Retinal pigment epithelial cell (primary cell): ENCODE results near the gene BMP6.

Experiments
- DNase-seq: peaks from one replicate; pipeline ENCODE4 v3.0.0-alpha.2; 2010; ENCODE audit warnings: low read depth
- H3K4me3 ChIP-seq: 2 replicates; pipeline ENCODE4 v1.5.1; 2011; ENCODE audit warnings: mild to moderate bottlenecking, low read length, control low read depth, moderate library complexity
- TF ChIP-seq, protein P1 (sequence below): conservative IDR thresholded peaks from 2 replicates; pipeline ENCODE4 v1.5.1; 2011; ENCODE audit warnings: low read depth, low read length, control low read depth, inconsistent platforms

The BMP6 gene

GRCh38 chr6:7762760-7763159, 36.9 kb downstream of the BMP6 start:
- no peak overlapping the region for H3K4me3 ChIP-seq
- TF ChIP-seq, protein P1, sequence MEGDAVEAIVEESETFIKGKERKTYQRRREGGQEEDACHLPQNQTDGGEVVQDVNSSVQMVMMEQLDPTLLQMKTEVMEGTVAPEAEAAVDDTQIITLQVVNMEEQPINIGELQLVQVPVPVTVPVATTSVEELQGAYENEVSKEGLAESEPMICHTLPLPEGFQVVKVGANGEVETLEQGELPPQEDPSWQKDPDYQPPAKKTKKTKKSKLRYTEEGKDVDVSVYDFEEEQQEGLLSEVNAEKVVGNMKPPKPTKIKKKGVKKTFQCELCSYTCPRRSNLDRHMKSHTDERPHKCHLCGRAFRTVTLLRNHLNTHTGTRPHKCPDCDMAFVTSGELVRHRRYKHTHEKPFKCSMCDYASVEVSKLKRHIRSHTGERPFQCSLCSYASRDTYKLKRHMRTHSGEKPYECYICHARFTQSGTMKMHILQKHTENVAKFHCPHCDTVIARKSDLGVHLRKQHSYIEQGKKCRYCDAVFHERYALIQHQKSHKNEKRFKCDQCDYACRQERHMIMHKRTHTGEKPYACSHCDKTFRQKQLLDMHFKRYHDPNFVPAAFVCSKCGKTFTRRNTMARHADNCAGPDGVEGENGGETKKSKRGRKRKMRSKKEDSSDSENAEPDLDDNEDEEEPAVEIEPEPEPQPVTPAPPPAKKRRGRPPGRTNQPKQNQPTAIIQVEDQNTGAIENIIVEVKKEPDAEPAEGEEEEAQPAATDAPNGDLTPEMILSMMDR = no peak
- DNase-seq = no peak

- no peak for DNase-seq
- TF ChIP-seq, protein P1 = no peak
- H3K4me3 ChIP-seq = no peak overlapping the region
These were observed 38.0 kb downstream of the BMP6 start for GRCh38 chr6:7763881-7764280.

GRCh38 chr6:7765575-7766325, 39.9 kb downstream of the BMP6 start:
- TF ChIP-seq, protein P1 = no peak
- no peak overlapping the region for H3K4me3 ChIP-seq
- DNase-seq = no peak

DNA sequence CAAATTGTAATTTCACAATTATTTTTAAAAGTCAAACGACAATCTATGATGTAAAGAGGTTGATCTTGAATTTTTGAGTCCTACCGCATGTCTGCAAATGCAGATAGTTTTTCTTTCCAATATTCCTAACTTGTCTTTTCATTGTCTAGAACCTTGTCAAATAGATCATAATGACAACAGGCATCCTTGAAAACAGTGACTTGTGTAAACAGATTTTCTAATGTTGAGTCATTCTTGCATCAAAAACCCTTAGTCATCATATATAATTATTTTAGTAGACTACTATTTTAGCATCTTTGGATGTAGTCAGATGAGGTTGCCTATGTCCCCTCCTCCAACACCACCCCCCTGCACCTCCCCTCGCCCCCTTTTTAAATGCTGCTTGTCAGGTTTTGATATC, 43.8 kb downstream of the BMP6 start:
- no peak overlapping the region for H3K4me3 ChIP-seq
- TF ChIP-seq, protein P1 = no peak
- DNase-seq = no peak

DNA sequence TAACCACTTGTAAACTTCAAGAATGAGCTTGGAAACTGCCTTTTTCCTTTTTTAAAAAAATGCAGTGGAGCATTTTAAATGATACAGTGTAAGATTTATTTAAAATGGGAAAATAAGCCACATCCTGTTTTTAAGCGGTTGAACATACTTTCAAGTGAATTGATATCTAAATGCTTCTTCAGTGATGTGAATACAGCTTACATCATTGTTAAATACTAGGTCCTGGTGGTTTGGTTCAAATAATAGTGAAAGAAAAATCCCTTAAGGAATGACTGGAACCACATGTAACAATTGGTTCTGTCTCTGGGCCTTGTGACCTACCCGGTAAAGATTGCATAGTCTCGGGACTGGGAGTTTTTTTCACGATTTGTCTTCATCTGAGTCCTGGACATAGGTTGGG, 44.2 kb downstream of the BMP6 start:
- TF ChIP-seq, protein P1 = no peak
- peak; percentile 18 for DNase-seq
- H3K4me3 ChIP-seq = no peak overlapping the region

- DNase-seq = no peak
- TF ChIP-seq, protein P1 = no peak
- no peak overlapping the region for H3K4me3 ChIP-seq
These were observed 44.7 kb downstream of the BMP6 start for GRCh38 chr6:7770601-7771000.

DNA sequence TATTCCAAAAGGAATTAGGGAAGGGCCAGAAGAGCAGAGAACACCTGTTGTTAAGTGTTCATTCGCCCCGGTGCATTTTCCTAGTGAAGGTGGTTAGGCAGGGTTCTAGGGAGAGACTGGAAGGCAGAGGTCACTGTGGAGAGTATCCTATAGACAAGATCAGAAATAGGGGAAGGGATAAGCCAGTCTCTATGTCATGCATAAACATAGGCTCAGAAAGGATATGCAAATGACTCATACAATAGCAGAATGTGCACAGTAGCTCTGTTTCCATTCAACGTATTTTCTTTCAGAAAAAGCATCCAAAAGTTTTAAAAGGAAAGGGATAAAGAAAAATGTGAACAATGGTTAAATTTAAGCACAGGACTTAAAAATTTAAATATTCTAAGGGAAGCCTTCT, 47.4 kb downstream of the BMP6 start:
- H3K4me3 ChIP-seq = no peak overlapping the region
- no peak for DNase-seq
- TF ChIP-seq, protein P1 = no peak
